ENCODE measurements around the gene GALR2.
"Not testable (repeated sequence)": the region's sequence is repeated elsewhere in the genome, so short reads cannot be mapped to it uniquely, and the experiment has no call there.

GALR2 gene

GRCh38 chr17:76074390-76075363, at the start of gene GALR2:
Gene GALR2, plus strand, starts transcription at chr17:76074781. Its CDS starts 103 bp downstream, at chr17:76074884.
- DNase-seq, result no peak

GRCh38 chr17:76025294-76025693, 49.3 kb upstream of the GALR2 start:
- no peak for DNase-seq

GRCh38 chr17:76026714-76027158, 47.8 kb upstream of the GALR2 start:
- DNase-seq, result no peak

GRCh38 chr17:76027159-76027839, 47.3 kb upstream of the GALR2 start, which contains the start of gene EVPL:
Gene EVPL, minus strand, starts transcription at chr17:76027306. Its CDS starts 108 bp downstream, at chr17:76027198.
- DNase-seq, result no peak

- DNase-seq, result no peak
Measured at GRCh38 chr17:76032073-76032779, 42.4 kb upstream of the GALR2 start.

- no peak for DNase-seq
Measured at GRCh38 chr17:76032780-76033108, 41.8 kb upstream of the GALR2 start.

- no peak for DNase-seq
Measured at GRCh38 chr17:76033139-76033538, 41.4 kb upstream of the GALR2 start.

- no peak for DNase-seq
Measured at GRCh38 chr17:76034428-76035350, 39.9 kb upstream of the GALR2 start.

GRCh38 chr17:76036497-76037261, 37.9 kb upstream of the GALR2 start:
- no peak for DNase-seq

GRCh38 chr17:76038050-76038449, 36.5 kb upstream of the GALR2 start:
- no peak for DNase-seq

GRCh38 chr17:76039121-76039520, 35.5 kb upstream of the GALR2 start:
- no peak for DNase-seq

- no peak for DNase-seq
Measured at GRCh38 chr17:76040376-76040775, 34.2 kb upstream of the GALR2 start.

GRCh38 chr17:76042868-76043267, 31.7 kb upstream of the GALR2 start:
- DNase-seq, result not testable (repeated sequence)

- DNase-seq, result not testable (repeated sequence)
Measured at GRCh38 chr17:76044475-76045007, 30.0 kb upstream of the GALR2 start.

- DNase-seq, result no peak
Measured at GRCh38 chr17:76046064-76046463, 28.5 kb upstream of the GALR2 start.

- no peak for DNase-seq
Measured at GRCh38 chr17:76048025-76048605, 26.5 kb upstream of the GALR2 start.

- peak; percentile 35 for DNase-seq
Measured at GRCh38 chr17:76048711-76049110, 25.9 kb upstream of the GALR2 start.

- DNase-seq, result no peak
Measured at GRCh38 chr17:76049239-76049638, 25.3 kb upstream of the GALR2 start.

- DNase-seq, result no peak
Measured at GRCh38 chr17:76049836-76050537, 24.6 kb upstream of the GALR2 start.
